Epithelial cell of umbilical artery (primary cell): ENCODE results near the gene KMT5C. TPM values are rescaled to one million over a fixed set of nuclear protein-coding genes. Genes with fewer than 3 reads are reported as not detected.

Experiments
- total RNA-seq: library from RNA; depleted of rRNA; stranded (reverse); fragments of >200 nt; gene quantifications from 2 replicates; pipeline ENCODE4 v1.2.3, GENCODE V29; 2014

Gene KMT5C
- 3.9 and 4.7 TPM in 2 replicates for total RNA-seq

DNA sequence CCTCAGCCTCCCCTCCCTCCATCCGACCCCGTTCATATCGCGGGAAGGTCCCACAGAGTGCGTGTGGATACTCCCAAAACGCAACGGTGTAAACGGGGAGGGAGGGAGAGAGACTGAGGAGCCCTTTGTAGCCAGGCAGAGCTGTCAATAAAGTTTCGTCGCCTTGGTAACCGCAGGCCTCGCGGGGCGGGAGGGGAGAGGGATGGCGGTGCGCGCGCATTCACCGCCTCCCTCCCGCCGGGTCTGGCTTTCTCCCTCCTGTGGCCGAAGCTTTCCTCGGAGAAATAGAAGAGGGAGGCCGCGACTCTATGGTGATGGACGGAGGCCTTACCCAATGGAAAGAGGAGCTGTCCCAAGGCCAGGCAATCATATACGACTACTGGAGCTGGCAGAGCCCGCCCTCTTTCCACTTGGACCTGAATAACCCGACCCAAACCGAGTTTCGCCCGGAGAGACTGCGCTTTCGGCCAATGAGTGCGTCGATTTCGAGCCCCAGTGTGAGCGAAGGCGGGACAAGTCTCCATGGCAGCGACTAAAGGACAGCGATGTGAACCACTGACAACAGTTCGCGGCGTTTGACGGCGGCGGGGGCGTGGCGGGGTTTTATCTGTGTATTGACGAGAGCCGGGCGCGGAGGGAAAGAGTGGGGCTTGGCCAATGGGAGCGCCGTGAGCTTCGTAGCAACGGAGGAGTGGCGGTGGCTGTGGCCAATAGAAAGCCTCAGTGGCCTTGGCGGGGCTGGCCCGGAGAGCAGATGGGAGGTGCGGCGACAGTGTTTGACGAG is at the start of gene KMT5C:
Gene KMT5C, plus strand, starts transcription at position 772 of the 784 bp plus-strand sequence. CDS start 2,061 bp downstream, outside the sequence.

DNA sequence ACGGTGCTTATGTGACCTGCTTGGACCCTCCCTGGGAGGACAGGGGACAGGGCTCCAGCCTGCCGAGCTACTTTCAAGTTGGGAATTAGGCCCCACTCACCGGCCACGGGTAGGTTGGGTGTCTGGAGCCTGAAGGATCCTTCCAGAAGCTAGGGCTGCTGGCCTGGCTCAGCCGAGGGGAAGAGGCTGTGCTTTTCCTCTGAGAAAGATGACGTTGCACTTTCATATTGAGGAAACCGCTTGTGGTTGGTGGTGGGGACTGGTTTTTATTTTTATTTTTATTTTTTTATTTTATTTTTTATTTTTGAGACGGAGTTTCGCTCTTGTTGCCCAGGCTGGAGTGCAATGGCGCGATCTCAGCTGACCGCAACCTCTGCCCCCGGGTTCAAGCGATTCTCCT is 14.5 kb upstream of the KMT5C start, which contains the start of gene TMEM150B:
Gene TMEM150B, minus strand, starts transcription at position 170 of the 400 bp plus-strand sequence. CDS start 4,305 bp downstream, outside the sequence.

DNA sequence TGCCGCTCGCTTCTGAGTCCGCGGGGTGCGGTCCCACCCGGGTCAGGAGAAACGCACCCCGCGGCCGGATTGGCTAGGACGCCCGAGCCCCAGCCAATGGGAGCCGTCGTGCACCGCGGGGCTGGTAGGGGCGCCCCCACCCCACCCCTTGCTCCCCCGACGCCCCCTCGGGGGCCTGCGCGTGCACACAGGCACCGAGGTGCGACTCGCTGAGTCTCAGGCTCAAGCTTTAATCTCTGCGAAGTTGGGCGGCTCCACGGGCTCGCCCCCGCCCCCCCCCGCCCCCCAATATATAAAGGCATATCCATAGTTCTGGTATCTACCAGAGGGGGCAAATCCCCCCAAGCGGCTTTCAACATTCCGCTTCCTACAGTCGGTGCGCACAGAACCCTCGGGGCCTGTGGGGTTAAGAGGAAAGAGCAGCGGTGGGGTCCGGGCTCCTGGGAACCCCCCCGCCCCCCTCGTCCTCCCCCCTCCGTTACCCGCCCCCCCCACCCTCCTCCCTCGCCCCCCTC is 15.1 kb downstream of the KMT5C start, which contains the start of gene COX6B2:
Gene COX6B2, minus strand, starts transcription at position 22 of the 515 bp plus-strand sequence. CDS start 198 bp downstream, outside the sequence.

GRCh38 chr19:55362990-55363716 is 23.5 kb downstream of the KMT5C start, which contains the start of gene GARIN5B:
TSS of gene GARIN5B (minus strand) at chr19:55363260. CDS start at chr19:55363066, 194 bp downstream.

GRCh38 chr19:55370305-55370988 is 30.8 kb downstream of the KMT5C start, which contains the start of gene IL11:
TSS of gene IL11 (minus strand) at chr19:55370463. CDS start at chr19:55370310, 153 bp downstream.

GRCh38 chr19:55376241-55376933 is 36.7 kb downstream of the KMT5C start, which contains the start of gene TMEM190:
TSS of gene TMEM190 (plus strand) at chr19:55376826. CDS start at chr19:55376854, 28 bp downstream.

GRCh38 chr19:55384131-55384919 is 44.6 kb downstream of the KMT5C start, which contains the start of gene TMEM238:
TSS of gene TMEM238 (minus strand) at chr19:55384292. CDS start at chr19:55384259, 33 bp downstream.

GRCh38 chr19:55385724-55386492 is 46.2 kb downstream of the KMT5C start, which contains the start of gene RPL28:
TSS of gene RPL28 (plus strand) at chr19:55385932. CDS start at chr19:55386358, 426 bp downstream.

Other genes starting within 250 kb of the KMT5C start
- gene PPP1R12C, start 222.2 kb upstream of the KMT5C start, total RNA-seq = 32.8 and 35.7 TPM in 2 replicates
- gene TNNT1, start 190.7 kb upstream of the KMT5C start, total RNA-seq = 0.65 and 1.4 TPM in 2 replicates
- not detected in 2 replicates for gene TNNI3, start 182.1 kb upstream of the KMT5C start, total RNA-seq
- 0.32 and 0.76 TPM in 2 replicates for gene DNAAF3, start 173.3 kb upstream of the KMT5C start, total RNA-seq
- not detected in 2 replicates for gene SYT5, start 159.6 kb upstream of the KMT5C start, total RNA-seq
- 0.32 and 3.5 TPM in 2 replicates for gene PTPRH, start 130.4 kb upstream of the KMT5C start, total RNA-seq
- 0.32 and 0.91 TPM in 2 replicates for gene TMEM86B, start 111.1 kb upstream of the KMT5C start, total RNA-seq
- gene PPP6R1, start 80.9 kb upstream of the KMT5C start, total RNA-seq = 20.1 and 22.3 TPM in 2 replicates
- gene HSPBP1, start 59.8 kb upstream of the KMT5C start, total RNA-seq = 29.6 and 38.0 TPM in 2 replicates
- gene BRSK1, start 55.9 kb upstream of the KMT5C start, total RNA-seq = 0.61 and 0.65 TPM in 2 replicates
- gene TMEM150B, start 14.5 kb upstream of the KMT5C start, total RNA-seq = not detected in 2 replicates
- under 0.01 TPM in 1 of 2 replicates, not detected in the other for gene COX6B2, start 14.8 kb downstream of the KMT5C start, total RNA-seq
- gene GARIN5B, start 23.4 kb downstream of the KMT5C start, total RNA-seq = not detected in 2 replicates
- 0.46 and 2.6 TPM in 2 replicates for gene IL11, start 30.6 kb downstream of the KMT5C start, total RNA-seq
- not detected in 2 replicates for gene TMEM190, start 37.0 kb downstream of the KMT5C start, total RNA-seq
- 0.65 TPM in 1 of 2 replicates, not detected in the other for gene TMEM238, start 44.4 kb downstream of the KMT5C start, total RNA-seq
- 112 and 274 TPM in 2 replicates for gene RPL28, start 46.1 kb downstream of the KMT5C start, total RNA-seq
- gene UBE2S, start 67.9 kb downstream of the KMT5C start, total RNA-seq = 168 and 599 TPM in 2 replicates
- not detected in 2 replicates for gene SHISA7, start 103.4 kb downstream of the KMT5C start, total RNA-seq
- gene ISOC2, start 121.8 kb downstream of the KMT5C start, total RNA-seq = 50.6 and 74.1 TPM in 2 replicates
- gene C19orf85, start 124.9 kb downstream of the KMT5C start, total RNA-seq = not detected in 2 replicates
- 0.30 and 2.6 TPM in 2 replicates for gene ZNF628, start 136.7 kb downstream of the KMT5C start, total RNA-seq
- gene NAT14, start 145.3 kb downstream of the KMT5C start, total RNA-seq = 11.7 and 18.2 TPM in 2 replicates
- gene SSC5D, start 148.6 kb downstream of the KMT5C start, total RNA-seq = 0.32 and 2.3 TPM in 2 replicates
- gene SBK2, start 197.3 kb downstream of the KMT5C start, total RNA-seq = not detected in 2 replicates
- gene SBK3, start 205.7 kb downstream of the KMT5C start, total RNA-seq = 0.32 TPM in 1 of 2 replicates, not detected in the other
- 3.2 TPM in 2 replicates for gene ZNF579, start 241.0 kb downstream of the KMT5C start, total RNA-seq